ENCODE results near the gene NKAIN2. TPM values are rescaled to one million over a fixed set of nuclear protein-coding genes. Genes with fewer than 3 reads are reported as not detected.

Gene NKAIN2
- total RNA-seq, 1 experiment from 2014 or later, result 2.2 TPM

DNA sequence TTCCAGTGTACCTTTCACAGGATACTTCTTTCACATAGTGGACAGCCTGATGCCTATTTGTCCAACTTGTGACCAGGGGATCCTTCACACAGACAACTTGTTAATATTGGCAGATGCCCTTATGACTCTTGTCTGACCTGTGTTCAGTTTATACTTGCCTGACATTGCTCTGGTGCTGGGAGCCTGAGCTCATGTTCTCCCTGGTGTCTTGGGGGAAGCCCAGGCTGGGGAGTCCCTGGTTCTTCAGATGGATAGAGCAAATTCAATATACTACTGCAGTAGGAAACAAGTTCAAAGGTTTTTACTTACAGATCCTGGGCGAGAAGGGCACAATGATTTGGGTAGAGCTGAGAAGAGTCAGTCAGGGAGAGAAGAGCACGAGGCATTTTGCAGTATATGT, 76.1 kb downstream of the NKAIN2 start:
- Histone ChIP-seq H3K9me3 (ENCODE audit: low read depth, low read length, poor library complexity, severe bottlenecking) (no peaks in the 10 kb centered on the region), H3K4me1 (ENCODE audit: insufficient read depth, low read length, poor library complexity, severe bottlenecking) (no peaks in the 10 kb centered on the region), H3K27ac (ENCODE audit: low read depth, low read length, poor library complexity, severe bottlenecking) (no peak overlapping the region), H3K4me3 (ENCODE audit: low read depth, low read length, poor library complexity, severe bottlenecking) (no peak overlapping the region), H3K36me3 (ENCODE audit: insufficient read depth, low read length, poor library complexity, severe bottlenecking) (no peaks in the 10 kb centered on the region), H3K27me3 (replicated peaks; ENCODE audit: insufficient read depth, low read depth, low read length, poor library complexity) (no peaks in the 10 kb centered on the region)
- POLR2A ChIA-PET (ENCODE audit: low non-redundant PET), result no interaction called here
- DNase-seq (ENCODE audit: low spot score), result no peak
- CTCF ChIA-PET, result no interaction called here
- TF ChIP-seq CTCF (conservative IDR thresholded peaks at IDR 0.05; ENCODE audit: low read depth, low read length) (no peak), EZH2 (IDR thresholded peaks at IDR 0.05; ENCODE audit: borderline replicate concordance, low read depth, low read length, poor library complexity, severe bottlenecking) (no peak)
- no TSS peak for BruUV-seq (replicated peaks)
- intact Hi-C loops (cut with micrococcal nuclease; ENCODE audit: unreplicated experiment), result no loop called here

DNA sequence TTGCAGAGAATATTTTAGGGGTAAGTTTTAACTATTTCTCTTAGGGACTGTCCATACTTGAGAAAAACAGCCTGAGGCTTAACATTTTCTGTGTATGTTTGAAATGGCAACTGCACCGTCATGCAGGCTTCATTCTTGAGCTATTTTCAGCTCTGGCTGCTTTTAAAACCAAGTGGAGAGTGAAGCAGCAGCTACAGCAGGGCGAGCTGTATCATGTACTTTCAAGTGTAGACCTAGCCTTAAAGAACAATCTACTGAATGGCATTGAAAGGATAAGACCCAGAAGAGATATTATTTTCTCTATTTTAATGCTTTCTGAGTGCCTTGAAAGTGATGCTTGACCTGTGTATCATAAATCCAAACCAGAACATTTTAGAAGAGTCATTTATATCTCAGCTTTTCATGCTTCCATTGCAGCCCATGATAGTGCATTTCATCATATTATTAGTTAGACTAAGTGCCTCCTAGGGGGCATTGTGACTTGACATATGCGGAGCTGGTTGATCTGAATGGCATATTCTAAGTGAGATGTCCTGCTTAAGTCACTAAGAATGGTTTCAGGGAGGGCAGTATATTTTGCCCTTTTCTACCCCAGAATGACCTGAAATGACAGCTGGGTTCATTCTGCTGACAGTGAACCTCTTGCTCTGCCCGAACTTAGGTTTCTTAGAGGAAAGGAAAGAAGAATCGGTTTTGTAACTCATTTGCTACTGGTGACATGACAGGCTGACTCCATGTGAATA, 85.3 kb downstream of the NKAIN2 start:
- H3K27ac ChIP-seq (ENCODE audit: low read depth, low read length, poor library complexity, severe bottlenecking), result no peak overlapping the region
- DNase-seq (ENCODE audit: low spot score), result no peak
- H3K9me3 ChIP-seq (ENCODE audit: low read depth, low read length, poor library complexity, severe bottlenecking), result no peaks in the 10 kb centered on the region
- BruUV-seq (replicated peaks), result no TSS peak
- no peaks in the 10 kb centered on the region for H3K4me1 ChIP-seq (ENCODE audit: insufficient read depth, low read length, poor library complexity, severe bottlenecking)
- POLR2A ChIA-PET (ENCODE audit: low non-redundant PET), result interaction anchor here (0.7 kb wide), 1 partner anchor 12 kb away, joined by 3 read pairs; no protein-coding TSS in a partner anchor
- no peaks in the 10 kb centered on the region for H3K36me3 ChIP-seq (ENCODE audit: insufficient read depth, low read length, poor library complexity, severe bottlenecking)
- no peaks in the 10 kb centered on the region for H3K27me3 ChIP-seq (replicated peaks; ENCODE audit: insufficient read depth, low read depth, low read length, poor library complexity)
- H3K4me3 ChIP-seq (ENCODE audit: low read depth, low read length, poor library complexity, severe bottlenecking), result no peak overlapping the region
- TF ChIP-seq CTCF (conservative IDR thresholded peaks at IDR 0.05; ENCODE audit: low read depth, low read length) (no peak), EZH2 (IDR thresholded peaks at IDR 0.05; ENCODE audit: borderline replicate concordance, low read depth, low read length, poor library complexity, severe bottlenecking) (no peak)
- CTCF ChIA-PET, result no interaction called here
- intact Hi-C loops (cut with micrococcal nuclease; ENCODE audit: unreplicated experiment), result no loop called here

GRCh38 chr6:123895346-123895745, 91.7 kb downstream of the NKAIN2 start:
- CTCF ChIA-PET, result no interaction called here

More at GRCh38 chr6:123895346-123895745, 91.7 kb downstream of the NKAIN2 start:
- Histone ChIP-seq H3K4me1 (ENCODE audit: insufficient read depth, low read length, poor library complexity, severe bottlenecking) (no peaks in the 10 kb centered on the region), H3K9me3 (ENCODE audit: low read depth, low read length, poor library complexity, severe bottlenecking) (no peaks in the 10 kb centered on the region), H3K27ac (ENCODE audit: low read depth, low read length, poor library complexity, severe bottlenecking) (no peak overlapping the region), H3K4me3 (ENCODE audit: low read depth, low read length, poor library complexity, severe bottlenecking) (no peak overlapping the region), H3K36me3 (ENCODE audit: insufficient read depth, low read length, poor library complexity, severe bottlenecking) (no peaks in the 10 kb centered on the region), H3K27me3 (replicated peaks; ENCODE audit: insufficient read depth, low read depth, low read length, poor library complexity) (no peaks in the 10 kb centered on the region)
- intact Hi-C loops (cut with micrococcal nuclease; ENCODE audit: unreplicated experiment), result no loop called here
- POLR2A ChIA-PET (ENCODE audit: low non-redundant PET), result no interaction called here
- no peak for DNase-seq (ENCODE audit: low spot score)
- no TSS peak for BruUV-seq (replicated peaks)
- TF ChIP-seq CTCF (conservative IDR thresholded peaks at IDR 0.05; ENCODE audit: low read depth, low read length), result no peak
- TF ChIP-seq EZH2 (IDR thresholded peaks at IDR 0.05; ENCODE audit: borderline replicate concordance, low read depth, low read length, poor library complexity, severe bottlenecking), result no peak
